Upper lobe of right lung (tissue), 1 donor: ENCODE measurements around the gene RASA2. TPM values are rescaled to one million over a fixed set of nuclear protein-coding genes. Genes with fewer than 3 reads are reported as not detected.

Experiments used
- ATAC-seq: fragments of 200-7000 bp; cut with Tn5 transposase; one replicate; pipeline ENCODE4 v1.9.1; 2020; ENCODE audit warnings: mild to moderate bottlenecking, moderate library complexity
- DNase-seq: peaks from one replicate; pipeline ENCODE4 v3.0.0-alpha.2; 2020
- H3K27ac ChIP-seq: fragments of 200-600 bp; one replicate; pipeline ENCODE4 v1.8.0; 2022
- H3K27me3 ChIP-seq: fragments of 200-600 bp; one replicate; pipeline ENCODE4 v1.8.0; 2022; ENCODE audit warnings: mild to moderate bottlenecking
- H3K36me3 ChIP-seq: fragments of 200-600 bp; one replicate; pipeline ENCODE4 v1.8.0; 2022
- H3K4me1 ChIP-seq: fragments of 200-600 bp; one replicate; pipeline ENCODE4 v1.8.0; 2022
- H3K4me3 ChIP-seq: fragments of 200-600 bp; one replicate; pipeline ENCODE4 v1.8.0; 2022; ENCODE audit warnings: mild to moderate bottlenecking
- H3K9me3 ChIP-seq: fragments of 200-600 bp; one replicate; pipeline ENCODE4 v1.8.0; 2022
- intact Hi-C: fragments of 100-400 bp; cut with DNase I; formaldehyde crosslinking; loops from one replicate; pipeline ENCODE4 v1.11.0; 2022
- total RNA-seq: library from RNA; stranded (reverse); fragmentation: NEBNext Ultra II Directional; extraction: Animal tissue kit (Norgen Biotek cat#: 25700); gene quantifications from one replicate; pipeline ENCODE4 v1.2.1, GENCODE V29; 2021
- TF ChIP-seq, protein P1 (sequence below): fragments of 200-600 bp; IDR thresholded peaks from one replicate; pipeline ENCODE4 v1.8.0; 2022; ENCODE audit warnings: antibody characterized with exemption
- donor health status: DM: no; HTN: yes; CAD: no; lungs with severe emphysema.

Gene RASA2
- total RNA-seq, 1 donor from 2014 or later = 30.3 TPM

DNA sequence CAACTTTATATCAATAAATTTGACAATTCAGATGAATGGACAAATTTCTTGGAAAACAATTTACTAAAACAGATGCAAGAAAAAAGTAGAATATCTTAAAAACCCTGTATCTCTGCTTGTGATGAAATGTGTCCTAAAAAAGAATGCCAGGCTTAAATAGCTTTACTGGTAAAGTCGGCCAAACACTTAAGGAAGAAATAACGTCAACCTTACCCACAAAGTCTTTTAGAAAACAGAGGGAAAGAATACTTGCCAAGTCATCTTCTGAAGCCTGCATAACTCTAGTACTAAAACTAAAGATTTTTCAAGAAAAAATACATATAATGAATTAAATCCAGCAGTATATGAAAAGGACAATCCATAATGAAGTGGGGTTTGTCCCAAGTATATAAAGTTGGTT is 111.1 kb downstream of the RASA2 start:
- Histone ChIP-seq H3K27me3 (no peaks in the 10 kb centered on the region), H3K4me3 (no peak overlapping the region), H3K27ac (no peak overlapping the region), H3K4me1 (no peaks in the 10 kb centered on the region), H3K36me3 (peaks cover 16% of the 10 kb centered on the region), H3K9me3 (no peaks in the 10 kb centered on the region)
- intact Hi-C loops = no loop called here
- ATAC-seq (no peak), DNase-seq (no peak)
- TF ChIP-seq, protein P1, sequence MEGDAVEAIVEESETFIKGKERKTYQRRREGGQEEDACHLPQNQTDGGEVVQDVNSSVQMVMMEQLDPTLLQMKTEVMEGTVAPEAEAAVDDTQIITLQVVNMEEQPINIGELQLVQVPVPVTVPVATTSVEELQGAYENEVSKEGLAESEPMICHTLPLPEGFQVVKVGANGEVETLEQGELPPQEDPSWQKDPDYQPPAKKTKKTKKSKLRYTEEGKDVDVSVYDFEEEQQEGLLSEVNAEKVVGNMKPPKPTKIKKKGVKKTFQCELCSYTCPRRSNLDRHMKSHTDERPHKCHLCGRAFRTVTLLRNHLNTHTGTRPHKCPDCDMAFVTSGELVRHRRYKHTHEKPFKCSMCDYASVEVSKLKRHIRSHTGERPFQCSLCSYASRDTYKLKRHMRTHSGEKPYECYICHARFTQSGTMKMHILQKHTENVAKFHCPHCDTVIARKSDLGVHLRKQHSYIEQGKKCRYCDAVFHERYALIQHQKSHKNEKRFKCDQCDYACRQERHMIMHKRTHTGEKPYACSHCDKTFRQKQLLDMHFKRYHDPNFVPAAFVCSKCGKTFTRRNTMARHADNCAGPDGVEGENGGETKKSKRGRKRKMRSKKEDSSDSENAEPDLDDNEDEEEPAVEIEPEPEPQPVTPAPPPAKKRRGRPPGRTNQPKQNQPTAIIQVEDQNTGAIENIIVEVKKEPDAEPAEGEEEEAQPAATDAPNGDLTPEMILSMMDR = no peak

- ATAC-seq (no peak), DNase-seq (no peak)
- intact Hi-C loops = no loop called here
- Histone ChIP-seq H3K9me3 (no peaks in the 10 kb centered on the region), H3K27me3 (no peaks in the 10 kb centered on the region), H3K27ac (no peak overlapping the region), H3K36me3 (peaks cover 13% of the 10 kb centered on the region), H3K4me1 (no peaks in the 10 kb centered on the region), H3K4me3 (no peak overlapping the region)
- TF ChIP-seq, protein P1 = no peak
These were observed 113.5 kb downstream of the RASA2 start for GRCh38 chr3:141600331-141600730.

GRCh38 chr3:141602706-141603105 is 115.9 kb downstream of the RASA2 start:
- H3K4me1 ChIP-seq = no peaks in the 10 kb centered on the region
- H3K9me3 ChIP-seq = no peaks in the 10 kb centered on the region
- no peak overlapping the region for H3K4me3 ChIP-seq
- H3K27ac ChIP-seq = no peak overlapping the region
- TF ChIP-seq, protein P1 = no peak
- DNase-seq (no peak), ATAC-seq (no peak)
- no peaks in the 10 kb centered on the region for H3K27me3 ChIP-seq
- intact Hi-C loops = no loop called here
- H3K36me3 ChIP-seq = peaks cover 5% of the 10 kb centered on the region

DNA sequence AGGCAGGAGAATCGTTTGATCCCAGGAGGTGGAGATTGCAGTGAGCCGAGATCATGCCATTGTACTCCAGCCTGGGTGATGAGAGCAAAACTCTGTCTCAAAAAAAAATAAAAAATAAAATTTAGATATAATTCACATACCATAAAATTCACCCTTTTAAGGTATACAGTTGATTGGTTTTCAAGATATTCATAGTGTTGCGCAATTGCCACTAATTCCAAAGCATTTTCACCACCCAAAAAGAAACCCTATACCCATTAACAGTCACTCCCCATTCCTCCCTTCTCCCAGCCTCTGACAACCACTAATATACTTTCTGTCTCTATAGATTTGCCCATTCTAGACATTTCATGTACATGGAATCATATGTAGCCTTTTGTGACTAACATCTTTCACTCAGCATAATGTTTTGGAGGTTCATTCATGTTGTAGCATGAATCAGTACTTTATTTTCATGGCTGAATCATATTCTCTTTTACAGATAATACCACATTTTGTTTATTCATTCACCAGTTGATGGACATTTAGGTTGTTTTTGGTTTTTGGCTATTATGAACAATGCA is 116.7 kb downstream of the RASA2 start:
- H3K9me3 ChIP-seq = no peaks in the 10 kb centered on the region
- H3K27me3 ChIP-seq = no peaks in the 10 kb centered on the region
- TF ChIP-seq, protein P1 = no peak
- ATAC-seq (no peak), DNase-seq (no peak)
- H3K27ac ChIP-seq = no peak overlapping the region
- peaks cover 13% of the 10 kb centered on the region for H3K36me3 ChIP-seq
- H3K4me3 ChIP-seq = no peak overlapping the region
- no peaks in the 10 kb centered on the region for H3K4me1 ChIP-seq
- intact Hi-C loops = no loop called here

- intact Hi-C loops = no loop called here
- Histone ChIP-seq H3K9me3 (no peaks in the 10 kb centered on the region), H3K36me3 (peaks cover 32% of the 10 kb centered on the region), H3K4me3 (no peak overlapping the region), H3K4me1 (no peaks in the 10 kb centered on the region), H3K27ac (no peak overlapping the region), H3K27me3 (no peaks in the 10 kb centered on the region)
- ATAC-seq (no peak), DNase-seq (no peak)
- TF ChIP-seq, protein P1 = no peak
These were observed 119.1 kb downstream of the RASA2 start for GRCh38 chr3:141605883-141606282.

GRCh38 chr3:141608438-141608837 is 121.6 kb downstream of the RASA2 start:
- peaks cover 55% of the 10 kb centered on the region for H3K36me3 ChIP-seq
- ATAC-seq (no peak), DNase-seq (no peak)
- intact Hi-C loops = no loop called here
- no peaks in the 10 kb centered on the region for H3K4me1 ChIP-seq
- no peak overlapping the region for H3K4me3 ChIP-seq
- H3K27me3 ChIP-seq = no peaks in the 10 kb centered on the region
- no peaks in the 10 kb centered on the region for H3K9me3 ChIP-seq
- H3K27ac ChIP-seq = no peak overlapping the region
- TF ChIP-seq, protein P1 = no peak
